Activated CD4-positive, CD25-positive, alpha-beta regulatory T cell treated with anti-CD3 and anti-CD28 coated beads, Interleukin-2, amount 50 U/mL, for 24 hours (primary cell): ENCODE results near the gene TLR8.

Experiments used
- ATAC-seq, 2 donors: fragments of 150-1000 bp; cut with Tn5 transposase; one replicate each; pipeline ENCODE4 v1.10.0; 2021; ENCODE audit warnings: mild to moderate bottlenecking in 1 of 2, moderate library complexity in 1 of 2

The TLR8 gene

GRCh38 chrX:12970691-12971202, 64.3 kb downstream of the TLR8 start:
- peak; percentile 6 to 20 for ATAC-seq

DNA sequence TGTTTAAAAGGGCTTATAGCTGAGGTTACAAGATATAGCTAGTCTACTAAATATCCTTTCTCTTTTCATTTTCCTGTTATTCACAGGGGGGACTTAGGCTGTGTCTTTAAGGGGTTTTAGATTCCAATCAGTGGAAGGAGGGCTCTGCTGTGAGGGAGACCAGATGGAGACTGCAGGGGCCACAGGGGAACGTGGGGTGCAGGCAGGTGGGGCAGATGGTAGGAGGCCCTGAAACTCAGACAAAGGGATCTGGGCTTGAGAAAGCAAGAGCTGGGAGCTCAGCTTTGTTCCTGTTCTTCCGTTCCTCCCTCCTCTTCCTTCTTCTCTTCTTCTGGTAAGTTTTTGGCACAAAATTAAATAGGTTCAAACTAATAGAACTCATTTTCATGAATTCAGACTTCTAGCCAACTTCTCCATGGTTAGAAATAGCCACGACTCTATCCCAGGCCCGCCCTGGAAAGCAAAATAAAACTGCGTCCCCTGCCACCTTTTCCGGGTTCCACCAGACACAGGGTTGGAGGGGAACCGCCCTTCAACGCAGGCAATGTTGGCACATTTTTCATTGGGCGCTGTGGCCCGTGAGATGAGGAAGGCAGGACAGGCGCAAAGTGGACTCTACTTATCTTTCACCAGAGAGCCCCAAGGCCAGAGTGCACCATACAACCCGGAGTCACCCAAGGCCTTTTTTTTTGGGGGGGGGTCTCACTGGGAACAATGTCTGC, 65.0 kb downstream of the TLR8 start:
- ATAC-seq = no peak

DNA sequence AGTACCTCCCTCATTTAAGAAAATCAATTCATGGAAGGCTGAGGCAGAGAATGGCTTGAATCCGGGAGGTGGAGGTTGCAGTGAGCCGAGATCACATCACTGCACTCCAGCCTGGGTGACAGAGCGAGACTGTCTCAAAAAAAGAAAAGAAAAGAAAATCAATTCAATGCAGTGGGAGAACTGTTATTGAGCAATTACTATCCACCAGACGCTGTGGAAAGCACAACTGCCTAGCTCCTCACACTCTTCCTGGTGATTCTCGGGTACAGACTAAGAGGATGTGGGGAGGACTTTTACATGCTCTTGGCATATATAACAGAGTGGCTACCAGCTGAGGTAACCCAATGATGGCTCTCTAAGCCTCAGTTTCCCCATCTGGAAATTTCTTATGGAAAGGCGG, 65.8 kb downstream of the TLR8 start:
- ATAC-seq = no peak
